ENCODE measurements around the gene DYNLL2.

GRCh38 chr17:58107306-58107705 is 24.1 kb downstream of the DYNLL2 start:
- no peak for TF ChIP-seq CTCF (IDR thresholded peaks at IDR 0.05)
- TF ChIP-seq POLR2A (IDR thresholded peaks at IDR 0.05), result no peak
- no peak for TF ChIP-seq EP300 (IDR thresholded peaks at IDR 0.05)
